GM23248 (cell line): ENCODE data around the gene SDR42E2.

ENCODE experiments used
- EZH2 ChIP-seq: fragments of 200-600 bp; sonication (generic); IDR thresholded peaks from 2 replicates; pipeline ENCODE4 v1.6.1; 2018; ENCODE audit warnings: antibody characterized with exemption, mild to moderate bottlenecking; ENCODE audit not compliant: insufficient read depth, poor library complexity, severe bottlenecking
- EZH2phosphoT487 ChIP-seq: fragments of 200-600 bp; sonication (generic); IDR thresholded peaks from 2 replicates; pipeline ENCODE4 v1.6.1; 2018; ENCODE audit warnings: antibody characterized with exemption, moderate library complexity, mild to moderate bottlenecking, low read depth; ENCODE audit not compliant: insufficient read depth

GRCh38 chr16:22188267-22188594 is 25.9 kb downstream of the SDR42E2 start:
- TF ChIP-seq EZH2 (no peak), EZH2phosphoT487 (no peak)
